ENCODE results near the gene TMEM41A.

GRCh38 chr3:185457376-185457775 is 41.5 kb downstream of the TMEM41A start:
- TF ChIP-seq, protein P1, sequence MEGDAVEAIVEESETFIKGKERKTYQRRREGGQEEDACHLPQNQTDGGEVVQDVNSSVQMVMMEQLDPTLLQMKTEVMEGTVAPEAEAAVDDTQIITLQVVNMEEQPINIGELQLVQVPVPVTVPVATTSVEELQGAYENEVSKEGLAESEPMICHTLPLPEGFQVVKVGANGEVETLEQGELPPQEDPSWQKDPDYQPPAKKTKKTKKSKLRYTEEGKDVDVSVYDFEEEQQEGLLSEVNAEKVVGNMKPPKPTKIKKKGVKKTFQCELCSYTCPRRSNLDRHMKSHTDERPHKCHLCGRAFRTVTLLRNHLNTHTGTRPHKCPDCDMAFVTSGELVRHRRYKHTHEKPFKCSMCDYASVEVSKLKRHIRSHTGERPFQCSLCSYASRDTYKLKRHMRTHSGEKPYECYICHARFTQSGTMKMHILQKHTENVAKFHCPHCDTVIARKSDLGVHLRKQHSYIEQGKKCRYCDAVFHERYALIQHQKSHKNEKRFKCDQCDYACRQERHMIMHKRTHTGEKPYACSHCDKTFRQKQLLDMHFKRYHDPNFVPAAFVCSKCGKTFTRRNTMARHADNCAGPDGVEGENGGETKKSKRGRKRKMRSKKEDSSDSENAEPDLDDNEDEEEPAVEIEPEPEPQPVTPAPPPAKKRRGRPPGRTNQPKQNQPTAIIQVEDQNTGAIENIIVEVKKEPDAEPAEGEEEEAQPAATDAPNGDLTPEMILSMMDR (IDR thresholded peaks at IDR 0.05), result no peak
- TF ChIP-seq POLR2A (IDR thresholded peaks at IDR 0.05), result no peak
